ENCODE data around the gene DDB1.

Gene DDB1

DNA sequence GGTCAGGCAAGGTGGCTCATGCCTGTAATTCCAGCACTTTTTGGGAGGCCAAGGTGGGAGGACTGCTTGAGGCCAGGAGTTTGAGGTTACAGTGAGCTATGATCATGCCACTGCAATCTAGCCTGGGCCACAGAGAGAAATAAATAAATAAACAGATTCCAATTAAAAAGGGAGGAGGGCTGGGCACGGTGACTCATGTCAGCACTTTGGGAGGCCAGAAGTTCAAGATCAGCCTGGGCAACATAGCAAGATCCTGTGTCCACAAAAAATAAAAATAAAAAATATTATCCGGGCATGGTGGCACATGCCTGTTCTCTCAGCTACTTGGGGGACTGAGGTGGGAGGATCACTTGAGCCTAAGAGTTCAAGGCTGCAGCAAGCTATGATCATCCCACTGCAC is 21.3 kb upstream of the DDB1 start:
- no peak for DNase-seq

DNA sequence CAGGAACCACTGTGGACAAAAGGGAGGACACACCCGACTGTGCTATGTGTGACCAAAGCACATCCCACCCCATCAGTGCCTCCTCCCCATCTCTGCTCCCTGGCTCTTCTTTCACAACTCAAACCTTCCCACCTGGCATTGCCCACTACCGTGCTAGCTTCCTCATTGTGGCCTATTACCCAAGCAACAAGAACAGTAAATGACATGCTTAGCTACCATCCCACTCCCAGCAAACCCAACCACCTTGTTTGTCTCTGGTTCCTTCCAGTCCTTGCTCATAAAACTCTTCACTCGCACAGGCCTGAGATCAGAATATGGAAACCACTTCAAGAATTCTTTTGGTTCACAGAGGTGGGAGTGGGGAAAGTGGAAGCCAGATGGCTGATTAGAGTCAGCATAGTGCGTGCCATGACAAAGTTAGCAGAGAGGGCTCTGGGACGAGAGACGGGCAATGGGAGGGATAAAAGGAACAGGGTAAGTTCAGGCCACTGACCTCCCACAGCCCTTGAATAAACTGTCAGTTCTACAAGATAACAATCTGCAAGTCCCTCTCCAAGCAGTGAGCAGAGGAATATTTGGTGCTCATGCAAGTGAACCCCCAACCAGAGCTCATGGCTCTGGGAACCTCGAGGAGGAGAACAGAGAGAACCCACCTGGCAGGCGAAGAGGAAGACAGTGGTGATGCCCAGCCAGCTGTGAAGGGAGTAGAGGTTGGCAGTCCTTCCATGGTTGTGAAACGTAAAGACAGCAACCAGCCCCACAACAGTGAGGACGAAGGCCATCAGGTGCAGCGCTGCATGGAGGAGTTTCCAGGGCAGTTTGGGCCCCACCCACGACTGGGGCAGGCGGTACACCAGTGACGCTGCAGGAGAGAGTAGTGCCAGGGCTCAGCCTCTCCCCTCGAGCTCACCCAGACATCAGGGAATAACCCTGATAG is 20.5 kb upstream of the DDB1 start:
- DNase-seq: no peak

DNA sequence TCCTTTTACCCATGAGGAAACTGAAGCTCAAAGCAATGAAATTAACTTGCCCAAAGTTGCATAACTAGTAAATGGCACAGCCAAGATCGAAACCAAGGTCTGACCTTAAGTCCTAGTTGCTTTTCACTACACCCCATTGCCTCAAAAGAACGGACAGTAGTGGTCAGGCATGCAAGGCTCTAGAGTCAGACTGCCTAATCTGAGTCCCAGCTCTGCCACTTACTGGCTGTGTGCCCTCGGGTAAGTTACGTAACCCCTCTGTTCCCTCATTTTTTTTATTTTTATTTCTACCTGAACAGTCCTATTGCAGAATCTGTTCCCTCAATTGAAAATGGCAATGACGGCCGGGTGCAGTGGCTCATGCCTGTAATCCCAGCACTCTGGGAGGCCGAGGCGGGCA is 19.1 kb upstream of the DDB1 start:
- no peak for DNase-seq

DNA sequence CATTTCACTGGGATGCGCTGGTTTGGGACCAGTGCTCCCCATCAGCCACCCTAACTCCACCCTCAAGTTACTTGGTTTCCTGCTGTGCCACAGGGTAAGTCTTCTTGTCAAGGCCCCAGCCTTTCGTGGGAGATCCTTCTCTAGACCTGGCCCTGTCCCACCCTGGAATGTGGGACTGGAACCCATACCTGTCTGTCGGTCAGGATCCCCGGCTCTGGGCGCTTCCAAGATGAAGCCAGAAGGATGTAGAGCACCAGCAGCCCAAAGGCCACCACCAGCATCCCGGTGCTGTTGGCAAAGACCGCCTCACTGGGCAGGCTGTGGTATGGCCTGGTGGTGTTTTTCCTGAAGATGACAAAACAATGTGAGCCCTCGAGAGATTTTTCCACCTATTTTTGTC is 17.9 kb upstream of the DDB1 start:
- DNase-seq: no peak

DNA sequence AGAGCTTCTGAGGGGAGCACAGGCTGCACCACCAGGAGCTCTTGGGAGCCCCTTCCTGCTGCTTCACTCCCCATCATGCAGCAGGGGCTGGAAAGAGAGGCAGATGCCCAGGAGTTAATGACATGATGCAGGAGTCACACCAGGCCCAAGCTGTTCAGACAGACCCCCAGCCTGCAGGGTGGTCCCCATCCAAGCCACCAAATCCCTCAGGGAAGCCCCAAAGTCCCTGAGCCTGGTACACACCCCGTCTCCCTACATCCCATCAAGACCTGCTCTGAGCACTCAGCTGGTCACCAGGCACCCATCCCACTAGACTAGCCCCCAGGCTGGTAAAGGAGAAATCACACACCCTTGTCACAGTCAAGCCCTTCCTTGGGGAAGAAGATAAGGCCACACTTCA is 17.4 kb upstream of the DDB1 start:
- DNase-seq: no peak

DNA sequence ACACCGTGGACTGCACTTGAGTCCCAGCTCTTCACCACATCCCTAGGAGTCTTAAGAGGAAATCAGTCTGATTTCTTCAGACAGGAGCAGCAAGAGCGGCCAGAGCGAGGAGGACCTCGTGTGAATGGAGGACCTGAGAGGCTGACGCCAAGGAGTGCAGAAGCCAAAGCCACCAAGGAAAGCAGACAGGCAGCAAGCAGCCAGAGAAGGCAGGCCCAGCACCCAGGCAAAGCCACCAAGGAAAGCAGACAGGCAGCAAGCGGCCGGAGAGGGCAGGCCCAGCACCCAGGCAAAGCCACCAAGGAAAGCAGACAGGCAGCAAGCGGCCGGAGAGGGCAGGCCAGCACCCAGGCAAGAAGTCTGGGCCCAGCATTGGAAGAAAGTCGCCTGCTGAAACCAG is 17.0 kb upstream of the DDB1 start:
- DNase-seq: no peak

DNA sequence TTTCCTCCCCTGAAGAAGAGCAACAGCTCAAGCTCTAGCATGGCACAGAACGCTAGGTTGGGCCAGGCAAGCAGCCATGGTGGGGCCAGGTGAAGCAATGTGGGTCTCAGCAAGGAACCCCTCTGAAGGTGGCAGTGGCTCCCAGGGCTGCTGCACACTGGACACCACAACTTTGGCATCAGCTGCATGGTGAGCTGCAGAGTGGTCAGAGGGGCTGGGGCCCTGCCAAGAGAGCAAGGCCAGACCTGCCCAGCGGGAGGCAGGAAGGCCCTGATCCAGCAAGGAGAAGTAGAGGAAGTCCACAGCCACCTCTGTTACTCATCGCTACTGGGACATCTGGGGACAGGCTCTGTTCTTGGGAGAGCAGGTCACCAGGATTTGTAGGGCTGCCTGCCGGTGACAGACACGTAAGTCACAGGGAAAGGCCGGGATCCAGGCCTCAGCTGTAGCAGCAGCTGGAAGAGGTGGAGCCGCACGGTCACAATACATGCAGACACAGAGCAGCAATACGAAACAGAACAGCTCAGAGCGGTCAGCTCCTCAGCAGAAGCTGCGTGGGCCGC is 16.4 kb upstream of the DDB1 start:
- DNase-seq: no peak

DNA sequence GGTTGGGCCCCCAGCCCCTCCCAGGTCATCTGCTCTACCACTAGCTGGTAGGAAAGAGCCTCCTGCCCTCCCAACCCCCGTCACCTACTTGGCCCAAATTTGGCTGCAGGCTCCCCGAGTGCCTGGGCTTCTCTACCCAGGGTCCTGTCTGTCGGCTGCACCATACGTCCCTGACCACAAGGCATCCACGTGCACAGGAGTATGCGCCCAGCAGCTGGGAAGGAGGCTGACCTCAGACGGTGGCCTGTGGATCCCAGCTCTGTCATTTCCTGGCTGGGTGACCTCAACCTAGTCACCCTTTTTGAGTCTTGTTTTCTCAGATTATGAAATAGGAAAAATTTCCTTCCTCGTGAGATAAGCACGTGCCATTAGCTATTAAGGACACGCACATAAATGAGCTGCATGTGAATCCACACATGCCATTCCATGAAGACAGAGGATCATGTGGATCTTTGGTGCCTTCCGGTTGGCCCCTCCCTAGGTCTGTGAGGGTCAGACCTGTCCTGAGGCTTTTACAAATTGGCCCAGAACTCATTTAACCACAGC is 15.1 kb upstream of the DDB1 start:
- no peak for DNase-seq

DNA sequence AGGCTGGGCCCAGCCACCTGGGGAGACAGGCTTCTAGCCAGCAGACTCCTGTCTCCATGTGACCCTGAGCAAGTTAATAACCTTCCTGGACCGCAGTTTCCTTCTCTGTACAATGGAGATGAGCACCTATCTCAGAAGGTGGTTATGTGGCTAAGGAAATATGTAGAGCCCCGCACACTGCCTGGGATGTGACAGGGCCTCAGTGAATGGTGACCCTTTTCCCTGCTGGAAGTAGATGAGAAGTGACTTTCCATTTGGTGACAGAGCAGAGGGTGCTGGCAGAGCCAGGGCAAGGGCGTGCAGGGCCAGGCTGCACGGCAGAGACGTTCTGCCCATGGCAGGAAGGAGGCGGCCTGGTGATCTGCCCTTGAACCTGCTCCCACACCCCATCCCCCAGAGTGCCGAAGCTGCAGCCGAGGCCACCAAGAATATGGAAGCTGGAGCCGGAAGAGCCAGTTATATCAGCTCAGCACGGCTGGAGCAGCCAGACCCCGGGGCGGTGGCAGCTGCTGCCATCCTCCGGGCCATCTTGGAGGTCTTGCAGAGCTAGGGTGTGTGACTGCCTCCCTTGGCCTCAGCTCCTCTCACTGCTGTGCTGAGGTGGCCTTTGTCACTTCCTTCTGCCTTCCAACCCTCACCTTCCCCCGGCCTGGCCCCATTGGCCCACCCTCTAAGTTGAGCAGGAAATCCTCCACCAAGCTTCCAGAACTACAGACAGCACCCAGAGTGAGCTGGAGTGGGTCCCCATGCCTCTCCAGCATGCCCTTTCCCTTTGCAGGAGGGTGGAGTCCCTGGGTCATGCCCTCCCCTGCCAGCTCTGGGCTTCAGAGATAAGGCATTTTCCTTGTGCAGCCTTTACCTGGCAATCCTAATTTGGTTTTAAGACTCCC is 13.3 kb upstream of the DDB1 start:
- no peak for DNase-seq

DNA sequence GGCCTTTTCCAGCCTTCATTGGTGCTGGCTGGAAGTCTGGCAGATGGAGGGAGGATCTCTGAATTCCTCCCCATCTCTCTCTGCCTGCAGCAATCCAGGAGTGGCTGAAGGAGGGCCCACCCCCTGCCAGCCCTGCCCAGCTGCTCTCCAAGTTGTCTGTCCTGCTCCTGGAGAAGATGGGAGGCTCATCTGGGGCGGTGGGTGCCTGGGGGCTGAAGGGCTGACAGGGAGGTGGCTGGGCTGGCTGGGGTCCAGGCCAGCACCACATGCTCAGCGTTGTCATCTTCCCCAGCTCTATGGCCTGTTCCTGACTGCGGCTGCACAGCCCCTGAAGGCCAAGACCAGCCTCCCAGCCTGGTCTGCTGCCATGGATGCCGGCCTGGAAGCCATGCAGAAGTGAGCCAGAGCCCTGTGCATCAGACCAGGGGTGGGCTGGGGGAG is 12.3 kb upstream of the DDB1 start:
- no peak for DNase-seq

DNA sequence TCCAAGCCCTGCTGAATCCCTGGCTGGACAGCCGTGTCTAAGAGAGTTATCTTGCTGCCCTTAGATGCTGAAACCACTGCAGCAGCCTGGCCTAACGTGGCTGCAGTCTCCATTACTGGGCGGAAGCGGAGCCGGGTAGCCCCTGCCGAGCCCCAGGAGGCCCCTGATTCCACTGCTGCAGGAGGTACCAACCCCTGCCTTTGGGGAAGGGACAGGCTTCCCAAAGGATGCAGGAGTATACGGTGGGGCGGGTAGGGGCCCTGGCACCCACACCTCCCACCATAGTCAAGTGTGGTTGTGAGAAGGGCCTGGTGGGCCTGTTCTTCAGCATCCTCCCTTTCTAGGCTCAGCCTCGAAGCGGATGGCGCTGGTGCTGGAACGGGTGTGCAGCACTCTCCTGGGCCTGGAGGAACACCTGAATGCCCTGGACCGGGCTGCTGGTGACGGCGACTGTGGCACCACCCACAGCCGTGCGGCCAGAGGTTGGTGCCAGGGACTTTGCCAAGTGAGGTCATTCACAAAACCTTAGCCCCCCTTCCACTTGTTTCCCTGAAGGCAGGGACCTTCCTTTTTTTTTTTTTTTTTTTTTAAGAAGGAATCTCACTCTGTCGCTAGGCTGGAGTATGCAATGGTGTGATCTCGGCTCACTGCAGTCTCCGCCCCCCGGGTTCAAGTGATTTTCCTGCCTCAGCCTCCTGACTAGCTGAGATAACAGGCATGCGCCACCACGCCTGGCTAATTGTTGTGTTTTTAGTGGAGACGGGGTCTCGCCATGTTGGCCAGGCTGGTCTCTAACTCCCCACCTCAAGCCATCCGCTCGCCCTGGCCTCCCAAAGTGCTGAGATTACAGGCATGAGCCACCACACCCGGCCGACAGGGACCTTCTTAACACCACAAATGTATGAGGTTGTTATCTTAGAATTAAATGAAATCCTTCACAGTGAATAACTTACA is 11.2 kb upstream of the DDB1 start:
- DNase-seq: no peak

DNA sequence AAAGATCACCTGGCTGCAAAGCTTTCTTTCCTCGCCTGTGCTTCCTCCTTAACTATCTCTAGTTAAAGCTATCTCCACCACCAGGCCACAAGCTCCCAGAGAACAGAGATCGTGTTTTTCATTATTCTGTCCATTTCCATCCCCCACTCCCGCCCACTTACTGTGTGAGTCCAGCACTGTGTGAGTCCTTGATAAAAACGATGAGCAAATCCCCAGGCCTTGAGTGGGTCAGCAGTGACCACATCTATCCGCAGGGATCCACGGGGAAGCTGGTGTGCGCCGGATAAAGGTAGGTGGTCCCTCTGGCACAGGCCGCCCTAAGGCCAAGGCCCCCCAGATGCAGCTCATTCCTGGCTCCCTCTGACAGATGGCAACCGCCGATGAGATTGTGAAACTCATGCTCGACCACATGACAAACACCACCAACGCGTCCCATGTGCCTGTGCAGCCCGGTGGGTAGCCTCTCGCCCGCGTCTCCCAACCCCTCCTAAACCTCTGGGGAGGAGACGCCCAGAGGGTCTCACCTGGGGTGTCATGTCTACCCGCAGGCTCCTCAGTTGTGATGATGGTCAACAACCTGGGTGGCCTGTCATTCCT is 9.4 kb upstream of the DDB1 start:
- no peak for DNase-seq

DNA sequence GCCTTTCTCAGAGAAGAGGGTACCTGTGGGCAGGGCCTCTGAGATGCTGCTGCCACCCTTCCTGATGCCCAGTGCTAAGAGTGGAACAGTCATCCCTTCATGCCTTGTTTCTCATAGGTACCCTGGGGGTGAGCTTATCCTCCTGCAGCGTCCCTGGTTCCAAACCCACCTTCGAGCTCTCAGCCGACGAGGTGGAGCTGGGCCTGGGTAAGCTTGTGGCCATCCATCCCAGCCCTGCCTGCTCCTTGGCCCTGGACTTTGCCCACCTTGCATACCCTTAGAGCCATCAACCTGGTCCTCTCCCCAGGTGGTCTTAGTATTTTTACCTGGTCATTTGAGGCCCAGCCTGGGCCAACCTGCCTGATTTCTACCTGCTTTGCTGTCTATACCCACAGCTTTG is 8.8 kb upstream of the DDB1 start:
- DNase-seq: no peak

DNA sequence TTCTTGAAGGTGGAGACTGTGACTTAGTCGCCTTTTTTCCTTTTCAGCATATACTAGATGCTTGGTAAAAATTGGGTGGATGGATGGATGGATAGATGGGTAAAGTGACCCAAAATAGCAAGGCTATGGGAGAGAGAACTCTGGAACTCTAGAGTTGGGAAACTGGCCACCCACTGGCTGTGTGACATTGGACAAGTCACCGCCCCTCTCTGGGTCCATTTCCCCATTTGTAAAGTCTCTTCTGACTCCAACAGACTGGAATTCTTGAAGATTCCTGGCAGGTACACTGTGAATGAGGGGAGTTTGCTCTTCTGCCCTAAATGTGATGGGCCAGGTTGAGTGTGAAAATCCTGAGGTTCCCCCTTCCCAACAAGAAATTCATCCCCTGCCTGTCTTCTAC is 8.1 kb upstream of the DDB1 start:
- DNase-seq: no peak

DNA sequence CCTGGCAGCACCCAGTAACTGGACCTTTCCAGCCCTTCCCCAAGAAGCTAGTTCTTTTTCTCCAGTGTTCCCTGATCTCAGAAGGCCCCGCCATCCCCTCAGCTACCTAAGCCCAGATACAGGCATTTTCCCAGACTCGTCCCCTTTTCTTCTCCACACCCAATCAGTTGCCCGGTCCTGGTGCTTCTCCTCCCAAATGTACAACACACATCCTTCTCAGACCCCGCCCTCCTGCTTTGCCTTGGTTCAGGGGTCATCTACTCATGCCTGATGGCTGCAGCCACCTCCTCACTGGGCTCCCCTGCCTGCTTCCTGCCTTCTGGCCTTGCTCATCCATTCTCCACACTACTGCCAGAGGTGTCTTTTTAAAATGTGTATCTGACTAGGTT is 6.6 kb upstream of the DDB1 start:
- no peak for DNase-seq

DNA sequence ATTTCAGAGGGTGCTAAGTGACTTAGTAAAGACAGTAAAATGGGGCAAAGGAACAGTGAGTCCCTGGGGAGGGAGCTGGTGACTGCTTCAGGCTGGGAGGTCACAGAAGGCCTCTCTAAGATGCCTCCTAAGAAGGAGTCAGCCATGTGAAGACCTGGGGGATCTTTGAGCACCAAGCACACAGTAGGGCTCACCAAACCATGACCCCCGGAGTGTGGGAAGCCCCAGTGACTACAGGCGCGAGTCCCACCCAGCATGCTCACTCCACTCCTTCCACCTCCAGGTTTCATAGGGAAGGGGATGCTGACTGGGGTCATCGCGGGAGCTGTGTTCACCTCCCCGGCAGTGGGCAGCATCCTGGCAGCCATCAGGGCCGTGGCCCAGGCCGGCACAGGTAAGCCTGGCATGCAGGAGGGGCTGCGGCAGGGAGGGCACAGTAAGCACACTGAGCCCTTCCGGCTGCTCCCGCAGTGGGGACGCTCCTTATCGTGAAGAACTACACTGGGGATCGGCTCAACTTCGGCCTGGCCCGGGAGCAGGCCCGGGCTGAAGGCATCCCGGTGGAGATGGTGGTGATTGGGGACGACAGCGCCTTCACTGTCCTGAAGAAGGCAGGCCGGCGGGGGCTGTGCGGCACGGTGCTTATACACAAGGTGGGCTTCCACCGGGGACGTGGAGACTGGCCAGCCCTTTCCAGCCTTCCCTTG is 6.0 kb upstream of the DDB1 start:
- DNase-seq: no peak

DNA sequence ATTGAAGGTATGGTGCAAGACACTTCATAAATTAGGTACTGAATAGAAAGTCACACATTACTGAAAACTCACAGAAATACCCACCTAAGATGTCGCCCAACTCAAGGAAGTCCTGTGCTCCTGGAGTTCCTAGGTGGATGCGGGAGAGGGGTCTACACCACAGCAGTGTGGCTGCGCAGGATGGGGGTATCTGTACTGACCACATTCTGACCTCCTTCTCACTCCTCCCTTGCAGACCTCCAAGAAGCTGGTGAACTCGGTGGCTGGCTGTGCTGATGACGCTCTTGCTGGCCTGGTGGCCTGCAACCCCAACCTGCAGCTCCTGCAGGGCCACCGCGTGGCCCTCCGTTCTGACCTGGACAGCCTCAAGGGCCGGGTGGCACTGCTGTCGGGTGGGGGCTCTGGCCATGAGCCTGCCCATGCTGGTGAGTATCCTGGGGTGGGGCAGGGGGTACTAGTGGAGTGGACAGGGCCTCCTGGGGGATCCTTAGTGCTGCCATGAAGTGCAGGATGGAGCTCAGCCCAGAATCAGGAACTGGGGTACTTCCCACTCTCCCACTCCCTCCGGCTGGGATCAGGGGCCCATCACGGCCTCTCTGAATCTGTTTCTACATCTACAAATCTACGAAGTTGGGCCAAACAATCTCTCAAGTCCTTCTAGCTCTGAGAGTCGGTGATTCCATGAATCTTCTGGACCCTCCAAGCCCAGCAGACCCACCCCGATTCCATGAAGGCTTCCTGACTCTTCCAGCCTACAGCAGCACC is 5.0 kb upstream of the DDB1 start:
- DNase-seq: no peak

DNA sequence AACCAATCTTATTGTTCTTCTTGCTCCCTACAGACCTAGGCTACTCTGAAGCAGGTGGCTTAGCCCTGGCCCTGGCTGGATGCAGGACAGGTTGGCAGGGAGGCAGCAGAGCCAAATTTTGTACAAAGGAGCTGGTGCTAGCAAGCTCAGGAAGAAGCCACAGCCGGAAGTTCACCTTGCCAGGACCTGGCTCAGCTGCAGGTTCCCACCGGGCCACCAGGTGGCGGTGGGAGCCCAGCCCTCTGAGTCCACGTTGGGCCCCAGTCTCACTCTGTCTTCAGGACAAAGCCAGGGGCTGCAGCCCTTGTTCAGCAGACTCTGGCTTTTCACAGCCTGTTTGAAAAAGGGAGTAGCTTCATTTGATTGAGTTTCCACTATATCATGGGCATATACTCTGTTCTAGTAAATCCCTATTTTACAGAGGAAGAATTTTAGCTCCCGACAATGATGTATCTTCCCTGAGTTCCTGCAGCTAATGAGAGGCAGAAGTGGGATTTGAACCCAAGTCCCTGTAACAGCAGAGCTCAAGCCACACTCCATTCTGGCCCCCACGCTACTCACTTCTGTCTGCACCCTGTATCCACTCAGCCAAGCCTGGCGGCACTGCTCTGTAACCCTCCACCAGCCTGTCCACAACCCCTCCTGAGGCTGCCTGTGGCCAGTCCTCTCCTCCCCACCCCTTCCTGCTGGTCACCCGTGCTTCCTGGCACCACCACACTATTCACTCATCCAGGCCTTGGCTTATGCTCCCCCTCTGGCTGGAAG is 3.4 kb upstream of the DDB1 start:
- peak; percentile 80 for DNase-seq

DNA sequence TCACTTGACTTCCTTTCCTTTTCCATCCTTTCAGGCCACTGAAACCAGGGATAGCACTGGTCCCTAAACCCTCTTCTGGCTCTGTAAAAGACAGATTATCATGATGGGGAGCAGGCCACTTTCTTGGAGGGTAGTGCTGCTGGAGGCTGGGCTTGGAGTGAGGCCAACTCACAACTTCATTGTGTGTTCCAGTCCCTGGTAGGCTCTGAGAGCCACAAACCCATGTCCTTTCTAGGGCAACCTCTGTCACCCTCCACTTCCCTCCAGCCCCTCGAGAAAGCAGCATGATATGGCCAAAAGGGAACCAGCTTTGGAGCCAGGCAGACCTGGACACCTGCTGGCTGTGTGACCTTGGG is 2.4 kb upstream of the DDB1 start:
- no peak for DNase-seq
